Left renal cortex interstitium (tissue), 4 donors: ENCODE data around the gene TMEM243. TPM values are rescaled to one million over a fixed set of nuclear protein-coding genes. Genes with fewer than 3 reads are reported as not detected.
A peak's percentile ranks its signal among the peaks of the same experiment; 100 is the strongest.
"Not testable (repeated sequence)": the region's sequence is repeated elsewhere in the genome, so short reads cannot be mapped to it uniquely, and the experiment has no call there.

Experiments
- DNase-seq, 4 donors: peaks; one replicate each; pipeline ENCODE4 v3.0.0-alpha.2; 2013; ENCODE audit warnings: low read depth in 4 of 4, low spot score in 2 of 4, missing footprints in 1 of 4
- polyA plus RNA-seq, 4 donors: library from polyadenylated mRNA; unstranded; fragments of 120-200 nt; gene quantifications; one replicate each; pipeline ENCODE4 v1.2.1, GENCODE V29; 2013; ENCODE audit not compliant: insufficient read length in 4 of 4

Gene TMEM243, protein sequence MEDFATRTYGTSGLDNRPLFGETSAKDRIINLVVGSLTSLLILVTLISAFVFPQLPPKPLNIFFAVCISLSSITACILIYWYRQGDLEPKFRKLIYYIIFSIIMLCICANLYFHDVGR
- 10 to 100 TPM; 39.7 to 44.6 (median 41.5) TPM for polyA plus RNA-seq

DNA sequence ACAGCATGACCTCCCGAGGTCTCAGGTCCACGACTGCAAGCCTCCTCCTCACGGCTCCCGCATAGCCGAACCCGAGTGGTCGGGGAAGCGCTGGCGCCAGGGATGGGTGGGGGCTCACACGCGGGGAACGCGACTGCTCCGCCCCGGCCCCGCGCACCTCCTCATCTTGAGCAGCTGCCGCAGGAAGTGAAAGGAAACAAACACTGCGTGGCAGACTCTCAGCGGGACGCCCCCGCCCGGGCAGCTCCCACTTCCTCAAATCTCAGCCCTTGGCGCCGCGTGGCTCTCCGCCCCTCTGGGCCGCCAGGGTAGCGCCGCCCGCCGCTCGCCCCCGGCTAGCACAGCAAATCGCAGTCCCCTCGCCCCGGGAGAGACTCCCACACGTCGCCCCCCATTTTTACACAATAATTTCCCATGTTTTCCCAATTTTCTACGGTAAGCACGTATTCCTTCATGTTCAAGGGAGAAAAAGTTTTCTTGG, at the start of gene TMEM243:
TMEM243 (minus strand) TSS at position 188 of the 481 bp plus-strand sequence. CDS start 229 bp downstream, outside the sequence.
- DNase-seq, result peak; percentile 36 to 56 (median 47)

DNA sequence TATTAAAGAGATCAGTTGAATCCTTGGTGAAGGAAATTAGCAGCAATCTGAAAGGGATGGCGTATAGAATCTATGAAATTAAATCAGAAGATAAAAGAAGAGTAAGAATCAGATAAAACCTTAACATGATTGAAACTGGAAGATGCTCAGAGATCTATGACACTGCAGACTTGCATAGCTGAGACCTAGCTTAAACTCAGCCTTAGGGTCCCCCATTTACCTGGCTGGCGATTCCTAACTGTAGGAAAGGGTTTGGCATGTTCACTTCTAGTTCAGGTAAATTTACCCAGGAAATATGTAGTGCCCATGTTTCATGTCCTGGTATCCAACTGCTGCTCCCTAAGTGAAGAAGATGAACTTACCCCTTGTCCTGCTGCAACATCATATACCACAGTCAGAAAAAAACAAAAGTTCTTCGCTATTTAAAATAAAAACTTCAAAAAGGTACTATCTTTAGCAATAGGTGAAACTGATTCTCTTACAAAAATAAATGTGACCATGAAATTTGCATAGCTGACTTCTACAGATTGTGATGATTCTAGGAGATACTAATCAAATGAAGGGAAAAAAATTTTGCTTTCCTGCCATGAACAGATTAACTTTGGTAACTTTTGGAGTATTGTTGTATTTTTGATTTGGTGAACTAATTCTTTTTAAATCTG, 47.8 kb upstream of the TMEM243 start:
- DNase-seq, result no peak

DNA sequence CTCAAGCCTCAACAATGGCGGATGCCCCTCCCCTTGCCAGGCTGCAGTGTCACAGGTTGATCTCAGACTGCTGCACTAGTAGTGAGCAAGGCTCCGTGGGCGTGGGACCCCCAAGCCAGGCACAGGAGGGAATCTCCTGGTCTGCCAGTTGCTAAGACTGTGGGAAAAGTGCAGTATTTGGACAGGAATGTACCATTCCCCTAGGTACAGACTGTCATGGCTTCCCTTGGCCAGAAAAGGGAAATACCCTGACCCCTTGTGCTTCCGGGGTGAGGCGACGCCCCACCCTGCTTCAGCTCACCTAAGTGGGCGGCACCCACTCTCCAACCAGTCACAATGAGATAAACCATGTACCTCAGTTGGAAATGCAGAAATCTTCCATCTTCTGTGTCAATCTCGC, 44.0 kb upstream of the TMEM243 start:
- DNase-seq, result no peak

DNA sequence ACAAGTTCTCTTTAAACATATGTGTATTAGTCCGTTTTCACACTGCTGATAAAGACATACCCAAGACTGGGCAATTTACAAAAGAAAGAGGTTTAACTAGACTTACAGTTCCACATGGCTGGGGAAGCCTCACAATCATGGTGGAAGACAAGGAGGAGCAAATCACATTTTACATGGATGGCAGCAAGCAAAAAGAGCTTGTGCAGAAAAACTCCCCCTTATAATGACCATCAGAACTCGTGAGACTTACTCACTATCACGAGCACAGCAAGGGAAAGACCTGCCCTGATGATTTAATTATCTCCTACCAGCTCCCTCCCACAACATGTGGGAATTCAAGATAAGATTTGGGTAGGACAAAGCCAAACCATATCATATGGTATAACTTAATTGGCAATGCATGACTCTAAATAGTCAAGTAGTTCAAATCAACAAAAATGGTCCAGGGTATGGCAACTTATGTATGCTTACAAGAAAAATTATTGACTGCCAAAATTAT, 34.1 kb upstream of the TMEM243 start:
- no peak for DNase-seq

DNA sequence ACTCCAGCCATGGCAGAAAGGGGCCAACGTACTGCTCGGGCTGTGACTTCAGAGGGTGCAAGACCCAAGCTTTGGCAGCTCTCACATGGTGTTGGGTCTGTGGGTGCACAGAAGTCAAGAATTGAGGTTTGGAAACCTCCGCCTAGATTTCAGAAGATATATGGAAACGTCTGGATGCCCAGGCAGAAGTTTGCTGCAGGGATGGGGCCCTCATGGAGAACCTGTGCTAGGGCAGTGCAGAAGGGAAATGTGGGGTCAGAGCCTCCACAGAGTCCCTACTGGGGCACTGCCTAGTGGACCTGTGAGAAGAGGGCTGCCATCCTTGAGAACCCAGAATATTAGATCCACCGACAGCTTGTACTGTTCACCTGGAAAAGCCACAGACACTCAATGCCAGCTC, 26.1 kb upstream of the TMEM243 start:
- not testable (repeated sequence) for DNase-seq

DNA sequence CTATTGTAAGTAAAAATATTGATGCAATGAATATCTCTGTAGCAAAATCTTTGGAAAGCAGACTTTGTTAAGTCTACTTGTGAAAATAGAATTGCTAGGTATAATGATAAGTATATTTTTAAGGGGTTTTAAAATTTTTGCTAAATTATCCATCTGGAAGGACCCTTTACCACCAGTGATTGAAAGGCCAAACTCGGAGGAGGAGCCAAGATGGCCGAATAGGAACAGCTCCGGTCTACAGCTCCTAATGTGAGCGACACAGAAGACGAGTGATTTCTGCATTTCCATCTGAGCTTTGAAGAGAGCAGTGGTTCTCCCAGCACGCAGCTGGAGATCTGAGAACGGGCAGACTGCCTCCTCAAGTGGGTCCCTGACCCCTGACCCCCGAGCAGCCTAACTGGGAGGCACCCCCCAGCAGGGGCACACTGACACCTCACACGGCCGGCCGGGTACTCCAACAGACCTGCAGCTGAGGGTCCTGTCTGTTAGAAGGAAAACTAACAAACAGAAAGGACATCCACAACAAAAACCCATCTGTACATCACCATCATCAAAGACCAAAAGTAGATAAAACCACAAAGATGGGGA, 19.0 kb upstream of the TMEM243 start:
- DNase-seq, result not testable (repeated sequence)

DNA sequence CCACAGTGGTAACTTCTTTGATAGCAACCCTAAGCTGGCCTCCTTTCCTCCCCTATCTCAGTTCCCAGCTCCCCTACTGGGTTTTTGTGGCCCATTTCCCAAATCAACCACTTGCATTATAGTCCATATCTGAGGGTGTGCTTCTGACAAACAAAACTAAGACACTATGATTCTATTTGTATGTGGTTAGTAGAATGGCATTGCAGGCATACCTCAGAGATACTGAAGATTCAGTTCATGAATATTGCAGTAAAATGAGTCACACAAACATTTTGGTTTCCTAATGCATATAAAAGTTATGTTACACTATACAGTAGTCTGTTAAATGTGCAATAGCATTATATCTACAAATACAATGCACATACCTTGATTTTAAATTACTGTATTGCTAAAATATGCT, 15.4 kb upstream of the TMEM243 start:
- DNase-seq, result no peak

DNA sequence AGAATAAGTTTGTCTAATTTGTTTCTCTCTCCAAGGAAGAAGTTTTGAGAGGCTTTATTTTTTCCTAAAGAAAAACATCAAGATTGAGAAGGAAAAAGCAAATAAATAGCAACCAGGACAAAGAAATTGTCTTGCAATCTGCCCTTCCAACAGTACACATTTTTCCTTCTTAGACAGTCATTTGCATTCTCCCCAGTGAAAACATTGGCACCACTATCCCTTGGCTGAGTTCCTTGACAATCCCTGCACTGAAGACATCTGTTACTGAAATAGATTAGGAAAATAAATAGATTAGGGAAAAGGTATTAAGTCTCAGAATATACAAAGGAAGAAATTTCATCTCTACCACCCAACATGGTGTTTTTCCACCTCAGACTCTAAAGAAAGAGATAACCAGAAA, 12.2 kb upstream of the TMEM243 start:
- DNase-seq, result no peak

DNA sequence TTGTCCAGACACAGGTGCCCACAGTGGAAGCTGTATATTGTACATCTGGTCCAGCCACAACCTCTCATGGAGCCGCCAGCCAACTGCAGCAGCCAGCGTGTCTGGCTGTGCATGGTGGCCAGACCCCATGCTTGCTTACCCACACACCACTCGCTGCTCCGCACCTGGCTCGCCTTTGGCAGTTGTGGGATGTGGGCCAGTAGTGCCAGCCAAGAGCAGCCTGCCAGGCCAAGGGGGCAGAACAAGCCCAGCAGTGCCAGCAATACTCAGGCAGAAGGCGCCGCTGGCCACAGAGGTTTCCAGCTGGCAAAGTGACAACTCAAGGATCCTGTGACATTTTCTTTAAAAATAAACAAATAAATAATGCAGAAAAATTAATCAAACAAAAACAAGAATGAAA, 11.7 kb upstream of the TMEM243 start:
- no peak for DNase-seq

DNA sequence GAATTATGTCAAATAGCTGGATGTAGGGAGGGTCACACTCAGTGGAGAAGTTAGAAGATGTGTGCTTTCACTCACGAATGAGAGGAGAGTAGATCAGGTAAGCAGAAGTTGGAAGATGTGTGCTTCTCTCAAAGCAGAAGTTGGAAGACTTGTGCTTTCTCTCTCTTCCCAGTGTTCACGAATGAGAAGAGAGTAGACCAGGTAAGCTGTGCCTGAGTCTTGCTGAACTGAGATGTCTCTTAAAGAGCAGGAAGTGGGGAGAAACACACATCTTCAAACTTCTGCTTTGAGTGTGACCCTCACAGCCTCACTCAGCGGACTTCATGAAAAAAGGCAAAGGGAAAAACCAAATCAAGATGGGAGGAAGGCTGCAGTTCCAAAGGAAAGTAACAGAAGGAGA, 7.0 kb upstream of the TMEM243 start:
- no peak for DNase-seq

DNA sequence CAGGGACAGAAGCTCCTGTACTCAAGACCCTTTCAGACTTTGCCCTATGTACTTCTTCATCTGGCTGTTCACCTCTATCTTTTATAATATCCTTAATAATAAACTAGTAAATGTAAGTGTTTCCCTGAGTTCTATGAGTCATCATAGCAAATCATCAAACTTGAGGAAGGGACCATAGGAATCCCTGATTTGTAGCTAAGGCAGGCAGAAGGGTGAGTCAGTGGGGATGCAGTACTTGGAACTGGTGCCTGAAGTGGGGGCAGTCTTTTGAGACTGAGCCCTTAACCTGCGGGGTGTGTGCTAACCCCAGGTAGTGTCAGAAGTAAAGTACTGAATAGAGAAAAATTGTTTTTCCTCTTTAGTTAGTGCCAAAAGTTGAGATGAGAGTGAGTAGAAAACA, 6.2 kb upstream of the TMEM243 start:
- DNase-seq, result no peak

DNA sequence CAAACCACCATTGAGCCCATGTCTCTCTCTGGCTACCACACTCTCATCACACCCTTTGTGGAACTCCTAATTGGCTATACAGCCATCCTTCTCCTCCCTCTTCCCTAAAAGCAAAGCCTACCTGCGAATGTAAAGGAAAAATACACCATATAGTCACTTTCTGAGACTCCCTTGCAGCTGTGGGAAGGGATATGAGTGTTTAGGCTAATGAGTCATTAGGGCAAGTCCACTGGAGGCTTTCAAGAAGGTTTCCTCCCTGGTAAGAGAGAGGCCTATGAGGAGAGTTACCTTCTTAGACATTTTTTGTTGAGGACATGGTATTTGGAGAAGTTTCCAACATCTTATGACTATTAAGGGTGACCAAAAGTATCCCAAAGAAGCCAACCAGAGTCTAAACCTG, 4.1 kb upstream of the TMEM243 start:
- DNase-seq, result no peak

DNA sequence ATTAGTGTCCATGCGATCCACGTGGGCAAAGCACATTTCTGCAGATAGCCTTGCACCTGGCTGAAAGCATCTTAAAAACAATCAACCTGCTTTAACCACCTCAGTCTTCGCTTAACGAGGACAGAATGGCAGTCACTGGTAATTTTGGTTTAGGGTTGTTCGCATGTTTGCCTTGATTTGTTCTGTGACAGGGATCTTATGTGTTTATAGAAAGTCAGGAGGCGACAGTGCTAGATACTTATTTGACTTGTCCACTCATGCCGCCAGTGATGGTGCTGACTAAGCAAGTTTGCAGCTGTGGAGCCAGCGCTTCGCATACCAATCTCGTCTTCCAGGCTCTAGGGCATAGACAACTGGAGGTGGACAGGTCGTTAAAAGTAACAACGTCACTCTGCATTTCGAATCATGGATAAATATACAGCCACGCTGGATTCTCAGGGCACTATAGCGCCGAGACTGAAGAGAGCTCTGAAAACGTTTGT, 1.2 kb upstream of the TMEM243 start:
- DNase-seq, result peak in 2 of 4 donors; percentile 19

DNA sequence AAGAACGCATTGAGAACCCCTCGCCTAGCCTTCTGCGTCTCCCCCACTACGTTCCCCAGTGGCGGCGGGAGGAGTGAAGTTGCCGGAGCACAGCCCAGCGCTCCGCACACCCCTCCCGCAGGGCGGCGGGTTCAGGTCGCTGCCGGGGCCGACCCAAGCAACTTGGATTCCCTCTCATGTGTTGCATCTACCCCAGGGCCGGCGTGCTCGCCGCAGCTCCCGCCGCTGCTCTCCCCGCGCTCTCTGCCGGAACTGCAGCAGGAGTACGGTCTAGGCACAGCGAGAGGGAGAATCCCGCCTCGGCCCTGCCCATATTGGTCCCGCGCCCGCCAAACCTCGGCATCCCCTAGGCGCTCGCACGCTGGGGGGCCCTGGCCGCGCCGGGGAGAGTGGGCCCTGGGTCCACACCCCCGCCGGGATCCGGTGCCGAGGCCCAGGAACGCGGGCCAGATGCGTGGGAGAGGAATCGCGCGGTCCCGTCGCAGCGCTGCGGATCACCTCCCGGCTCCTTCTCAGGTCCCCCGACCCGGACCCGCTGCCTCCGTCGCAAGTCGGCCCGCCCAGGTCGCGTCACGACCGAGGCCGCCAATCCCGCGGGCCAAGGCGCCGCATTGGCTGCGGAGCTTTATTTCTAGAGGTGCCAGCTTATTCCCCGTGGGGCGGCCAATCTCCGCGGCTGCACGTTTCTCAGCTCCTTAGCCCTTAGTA, 648 bp upstream of the TMEM243 start:
- DNase-seq, result peak; percentile 43 to 60 (median 50)

DNA sequence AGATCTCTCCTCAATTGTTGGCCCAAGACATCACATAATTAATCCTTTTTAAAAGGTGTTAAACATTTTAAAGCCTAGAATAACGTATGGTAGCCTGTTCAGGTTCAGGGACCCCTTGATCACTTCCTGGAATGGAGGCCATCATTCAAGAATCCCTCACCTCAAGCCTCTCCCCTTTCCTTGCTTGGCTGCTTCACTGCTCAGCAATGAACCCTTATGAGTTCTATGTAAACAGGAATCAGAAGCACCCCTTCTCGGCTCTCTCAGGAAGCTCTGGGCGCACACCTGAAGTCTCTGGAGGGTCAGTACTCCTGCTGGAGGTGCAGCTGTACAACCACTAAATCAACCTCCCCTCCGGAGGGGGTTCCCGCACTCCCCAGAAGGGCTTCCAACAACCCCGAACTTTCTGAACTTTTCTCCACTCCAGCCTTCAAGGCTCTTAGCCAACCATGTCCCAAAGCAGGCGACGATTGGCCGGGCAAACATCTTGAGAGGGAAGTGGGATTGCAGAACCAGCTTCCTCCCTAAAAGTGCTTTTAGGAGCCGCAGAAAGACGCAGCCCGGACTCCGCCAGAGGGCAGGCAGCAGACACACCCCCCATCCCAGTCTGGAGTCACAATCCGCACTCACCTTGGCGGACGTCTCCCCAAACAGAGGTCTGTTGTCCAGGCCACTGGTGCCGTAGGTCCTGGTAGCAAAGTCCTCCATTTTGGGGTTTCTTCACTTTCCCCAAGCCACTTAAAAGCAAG, 562 bp downstream of the TMEM243 start:
- peak in 3 of 4 donors; percentile 25 to 39 (median 37) for DNase-seq

DNA sequence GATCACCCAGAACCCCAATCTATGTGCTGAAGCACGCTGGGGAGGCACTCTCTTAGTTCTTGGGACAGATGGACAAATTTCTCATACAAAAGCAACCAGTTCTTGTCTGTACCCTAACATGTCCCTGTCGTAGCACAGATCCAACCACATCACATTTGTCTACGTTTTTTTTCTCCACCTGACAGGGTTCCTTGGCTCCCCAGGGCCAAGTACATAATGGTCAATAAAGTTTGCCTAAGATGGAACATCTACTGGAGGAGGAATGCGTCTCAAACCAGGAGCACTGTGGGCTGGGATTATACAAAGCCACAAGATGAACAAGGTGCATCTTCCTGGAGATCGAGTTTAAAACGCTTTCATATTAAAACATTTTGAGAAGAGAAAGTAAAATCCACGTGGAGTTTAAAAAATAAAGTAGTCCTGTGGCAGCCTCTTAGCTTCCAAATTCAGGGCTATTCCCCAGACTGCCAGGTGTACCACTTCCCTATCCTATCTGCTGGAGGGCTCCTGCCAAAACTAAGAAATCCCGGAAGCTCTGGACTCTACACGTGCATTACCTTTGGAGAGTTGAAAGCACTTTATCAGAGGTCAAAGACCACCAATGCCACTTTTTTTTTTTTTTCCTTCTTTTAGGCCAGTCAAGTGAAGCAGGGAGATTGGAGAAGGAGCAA, 1.4 kb downstream of the TMEM243 start:
- no peak for DNase-seq

DNA sequence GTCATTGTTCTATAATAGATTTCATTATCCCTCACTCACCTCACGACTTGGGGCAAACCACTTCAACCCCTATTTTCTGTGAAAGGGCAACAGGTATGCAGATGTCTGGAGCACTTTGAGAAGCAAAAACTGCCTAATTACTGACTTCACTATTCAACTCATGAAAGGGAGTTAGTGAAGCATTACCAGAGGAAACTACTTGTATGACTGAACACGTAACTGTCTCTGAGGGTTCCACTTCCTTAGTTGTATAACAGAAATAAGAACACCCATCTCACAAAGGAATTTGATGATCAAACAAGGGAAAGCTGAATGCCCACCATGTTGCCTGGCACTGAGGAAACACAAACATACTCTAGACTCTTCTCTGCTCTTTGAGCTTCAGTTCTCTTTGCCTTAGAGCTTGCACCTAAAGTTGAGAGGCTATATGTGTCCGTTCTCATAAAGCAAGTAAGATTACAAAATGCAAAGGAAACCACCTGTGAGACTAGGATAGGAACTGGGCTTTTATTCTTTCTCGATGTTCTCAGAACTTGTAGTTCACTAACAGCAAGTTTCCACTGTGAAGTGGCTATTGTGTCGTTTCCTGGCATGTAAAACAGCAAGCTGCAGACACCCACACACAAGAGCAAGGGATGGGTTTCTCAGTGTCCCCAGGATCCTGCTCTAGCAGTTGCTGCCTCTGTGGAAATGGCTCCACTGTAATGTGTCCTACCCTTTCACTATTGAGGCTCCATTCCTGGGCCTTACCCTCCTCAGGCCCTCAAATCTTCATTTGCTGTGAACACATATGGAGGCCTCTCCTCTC, 2.6 kb downstream of the TMEM243 start:
- no peak for DNase-seq

DNA sequence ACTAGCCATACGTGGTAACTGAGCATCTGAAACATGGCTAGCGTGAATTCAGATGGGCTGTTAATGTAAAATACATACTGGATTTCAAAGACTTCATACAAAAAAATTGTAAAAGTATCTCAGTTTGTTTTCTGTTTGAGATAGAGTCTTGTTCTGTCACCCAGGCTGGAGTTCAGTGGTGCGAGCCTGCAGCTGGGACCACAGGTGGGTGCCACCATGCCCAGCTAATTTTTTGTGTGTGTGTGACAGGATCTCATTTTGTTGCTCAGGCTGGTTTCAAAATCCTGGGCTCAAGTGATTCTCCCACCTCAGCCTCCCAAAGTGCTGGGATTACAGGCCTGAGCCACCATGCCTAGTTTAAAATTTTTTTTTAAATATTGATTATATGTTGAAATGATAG, 4.5 kb downstream of the TMEM243 start:
- DNase-seq, result no peak

DNA sequence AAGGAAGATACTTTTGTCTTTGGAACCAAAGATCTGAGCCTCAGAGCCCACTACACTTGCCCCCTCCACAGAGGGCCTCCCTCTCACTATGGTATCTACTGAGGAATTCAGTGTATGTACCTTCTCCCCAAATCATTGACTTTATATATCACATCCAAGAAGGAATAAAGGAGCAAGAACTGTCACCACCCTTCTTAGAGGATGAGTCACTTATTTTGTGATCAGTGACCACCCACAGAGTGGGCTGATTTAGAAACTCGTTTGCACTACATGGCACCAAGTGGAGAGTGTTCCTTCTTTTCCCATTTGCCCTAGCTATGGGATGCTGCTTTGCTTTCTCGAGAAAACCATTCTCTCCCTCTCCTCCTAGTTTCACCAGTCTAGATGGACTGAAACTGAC, 5.7 kb downstream of the TMEM243 start:
- DNase-seq, result no peak
